A673 (cell line): ENCODE results near the gene CDH4. TPM values are rescaled to one million over a fixed set of nuclear protein-coding genes. Genes with fewer than 3 reads are reported as not detected.

Experiments
- BruUV-seq: library from RNA; stranded (reverse); fragments of 400-500 nt; replicated peaks from 2 replicates; lab custom pipeline; 2021; lab: Mats Ljungman, UMichigan
- CTCF ChIA-PET: fragments of 300-600 bp; sonication (Branson Sonifier 250); formaldehyde crosslinking; loops from one replicate; lab custom pipeline; 2022; ENCODE audit warnings: antibody characterized with exemption; lab: Charles Lee
- POLR2A ChIA-PET: fragments of 300-600 bp; sonication (Branson Sonifier 250); formaldehyde crosslinking; loops from one replicate; lab custom pipeline; 2022; ENCODE audit warnings: antibody characterized with exemption; ENCODE audit not compliant: low non-redundant PET; lab: Charles Lee
- DNase-seq: peaks from one replicate; pipeline ENCODE4 v3.0.0-alpha.2; 2015; ENCODE audit warnings: low spot score
- H3K27ac ChIP-seq: fragments of 200-600 bp; sonication (generic); 2 replicates; pipeline ENCODE4 v1.5.1; 2016; ENCODE audit warnings: mixed run types, low read depth, mild to moderate bottlenecking, mixed read lengths, antibody characterized with exemption, low read length; ENCODE audit not compliant: poor library complexity, severe bottlenecking
- H3K27me3 ChIP-seq: fragments of 200-600 bp; sonication (generic); replicated peaks from 2 replicates; pipeline ENCODE4 v1.6.1; 2017; ENCODE audit warnings: mixed run types, low read depth, mild to moderate bottlenecking, mixed read lengths, antibody characterized with exemption, low read length; ENCODE audit not compliant: insufficient read depth, poor library complexity
- H3K36me3 ChIP-seq: fragments of 200-600 bp; sonication (generic); 2 replicates; pipeline ENCODE4 v1.6.1; 2016; ENCODE audit warnings: mixed run types, mild to moderate bottlenecking, mixed read lengths, antibody characterized with exemption, low read length; ENCODE audit not compliant: insufficient read depth, poor library complexity, severe bottlenecking
- H3K4me1 ChIP-seq: fragments of 200-600 bp; sonication (generic); 2 replicates; pipeline ENCODE4 v1.6.1; 2017; ENCODE audit warnings: mixed run types, mild to moderate bottlenecking, mixed read lengths, antibody characterized with exemption, low read length; ENCODE audit not compliant: insufficient read depth, poor library complexity, severe bottlenecking
- H3K4me3 ChIP-seq: fragments of 200-600 bp; sonication (generic); 2 replicates; pipeline ENCODE4 v1.5.1; 2016; ENCODE audit warnings: low read depth, mixed run types, mild to moderate bottlenecking, mixed read lengths, low read length; ENCODE audit not compliant: poor library complexity, severe bottlenecking
- H3K9me3 ChIP-seq: fragments of 200-600 bp; sonication (generic); 2 replicates; pipeline ENCODE4 v1.6.1; 2016; ENCODE audit warnings: mixed run types, low read depth, mild to moderate bottlenecking, mixed read lengths, antibody characterized with exemption, low read length; ENCODE audit not compliant: poor library complexity, severe bottlenecking
- CTCF ChIP-seq: fragments of 300-800, 200-600 bp; sonication (generic); conservative IDR thresholded peaks from 2 replicates; pipeline ENCODE4 v1.5.1; 2017; ENCODE audit warnings: low read depth, mild to moderate bottlenecking, antibody characterized with exemption, low read length, moderate library complexity, mixed read lengths
- EZH2 ChIP-seq: fragments of 200-600 bp; sonication (generic); IDR thresholded peaks from 2 replicates; pipeline ENCODE4 v1.6.1; 2017; ENCODE audit warnings: borderline replicate concordance, low read depth, mild to moderate bottlenecking, mixed read lengths, antibody characterized with exemption, low read length; ENCODE audit not compliant: poor library complexity, severe bottlenecking
- intact Hi-C: fragments of 100-400 bp; cut with micrococcal nuclease; formaldehyde crosslinking; loops from one replicate; pipeline ENCODE4 v1.10.0; 2022; ENCODE audit not compliant: unreplicated experiment
- total RNA-seq: library from RNA; stranded (reverse); gene quantifications from 2 replicates; pipeline ENCODE4 v1.2.3, GENCODE V29; 2021

The CDH4 gene
- total RNA-seq, 1 experiment from 2014 or later: 8.3 TPM

GRCh38 chr20:61922936-61923335 lies 670.9 kb downstream of the CDH4 start:
- Histone ChIP-seq H3K4me1 (no peaks in the 10 kb centered on the region), H3K9me3 (no peaks in the 10 kb centered on the region), H3K36me3 (no peaks in the 10 kb centered on the region), H3K4me3 (no peak overlapping the region), H3K27ac (no peak overlapping the region), H3K27me3 (no peaks in the 10 kb centered on the region)
- DNase-seq: no peak
- no TSS peak for BruUV-seq
- ChIA-PET POLR2A (no interaction called here), CTCF (no interaction called here)
- intact Hi-C loops: no loop called here
- TF ChIP-seq CTCF (no peak), EZH2 (no peak)

- no TSS peak for BruUV-seq
- intact Hi-C loops: no loop called here
- H3K27ac ChIP-seq: no peak overlapping the region
- POLR2A ChIA-PET: no interaction called here
- no peak for DNase-seq
- no peaks in the 10 kb centered on the region for H3K9me3 ChIP-seq
- CTCF ChIA-PET: no interaction called here
- H3K27me3 ChIP-seq: no peaks in the 10 kb centered on the region
- no peaks in the 10 kb centered on the region for H3K36me3 ChIP-seq
- no peak overlapping the region for H3K4me3 ChIP-seq
- H3K4me1 ChIP-seq: no peaks in the 10 kb centered on the region
- TF ChIP-seq EZH2 (no peak), CTCF (no peak)
Measured at GRCh38 chr20:61923371-61924166, 671.5 kb downstream of the CDH4 start.

- H3K36me3 ChIP-seq: no peaks in the 10 kb centered on the region
- no TSS peak for BruUV-seq
- no peaks in the 10 kb centered on the region for H3K4me1 ChIP-seq
- ChIA-PET CTCF (no interaction called here), POLR2A (no interaction called here)
- intact Hi-C loops: no loop called here
- no peaks in the 10 kb centered on the region for H3K27me3 ChIP-seq
- H3K27ac ChIP-seq: no peak overlapping the region
- TF ChIP-seq CTCF (no peak), EZH2 (no peak)
- no peaks in the 10 kb centered on the region for H3K9me3 ChIP-seq
- H3K4me3 ChIP-seq: no peak overlapping the region
- no peak for DNase-seq
Measured at GRCh38 chr20:61924211-61924857, 672.3 kb downstream of the CDH4 start.
